GM12875 (cell line): ENCODE data around the gene DUSP9.
"Not testable (repeated sequence)": the region's sequence is repeated elsewhere in the genome, so short reads cannot be mapped to it uniquely, and the experiment has no call there.

Experiments used
- H3K4me3 ChIP-seq: one replicate; pipeline ENCODE4 v1.5.1; 2011; ENCODE audit warnings: low read depth, low read length, control low read depth
- CTCF ChIP-seq: IDR thresholded peaks from 2 replicates; pipeline ENCODE4 v1.5.1; 2011; ENCODE audit warnings: low read depth, mild to moderate bottlenecking, control low read depth, inconsistent platforms, low read length, moderate library complexity, borderline replicate concordance; ENCODE audit not compliant: insufficient read depth

DUSP9 gene

GRCh38 chrX:153694687-153695270 lies 47.8 kb downstream of the DUSP9 start:
- no peak overlapping the region for H3K4me3 ChIP-seq
- TF ChIP-seq CTCF, result no peak

- TF ChIP-seq CTCF, result no peak
- no peak overlapping the region for H3K4me3 ChIP-seq
Observed at GRCh38 chrX:153696100-153696499, 49.1 kb downstream of the DUSP9 start.

- not testable (repeated sequence) for H3K4me3 ChIP-seq
Observed at GRCh38 chrX:153696538-153696937, 49.5 kb downstream of the DUSP9 start.

- not testable (repeated sequence) for H3K4me3 ChIP-seq
Observed at GRCh38 chrX:153696986-153697722, 50.2 kb downstream of the DUSP9 start.

GRCh38 chrX:153697924-153698865 lies 51.2 kb downstream of the DUSP9 start:
- TF ChIP-seq CTCF, result no peak
- H3K4me3 ChIP-seq, result no peak overlapping the region

GRCh38 chrX:153699210-153699783 lies 52.3 kb downstream of the DUSP9 start:
- H3K4me3 ChIP-seq, result not testable (repeated sequence)

- H3K4me3 ChIP-seq, result not testable (repeated sequence)
Observed at GRCh38 chrX:153699784-153700371, 52.9 kb downstream of the DUSP9 start.

- TF ChIP-seq CTCF, result no peak
- H3K4me3 ChIP-seq, result no peak overlapping the region
Observed at GRCh38 chrX:153700376-153700945, 53.5 kb downstream of the DUSP9 start.
